SHP77 treated with DMSO at 0.1 percent for 48 hours (cell line): ENCODE data around the gene ZNF750.

ENCODE experiments used
- DNase-seq: peaks from one replicate; lab custom pipeline; 2025; lab: John Stamatoyannopoulos, UW

ZNF750 gene

DNA sequence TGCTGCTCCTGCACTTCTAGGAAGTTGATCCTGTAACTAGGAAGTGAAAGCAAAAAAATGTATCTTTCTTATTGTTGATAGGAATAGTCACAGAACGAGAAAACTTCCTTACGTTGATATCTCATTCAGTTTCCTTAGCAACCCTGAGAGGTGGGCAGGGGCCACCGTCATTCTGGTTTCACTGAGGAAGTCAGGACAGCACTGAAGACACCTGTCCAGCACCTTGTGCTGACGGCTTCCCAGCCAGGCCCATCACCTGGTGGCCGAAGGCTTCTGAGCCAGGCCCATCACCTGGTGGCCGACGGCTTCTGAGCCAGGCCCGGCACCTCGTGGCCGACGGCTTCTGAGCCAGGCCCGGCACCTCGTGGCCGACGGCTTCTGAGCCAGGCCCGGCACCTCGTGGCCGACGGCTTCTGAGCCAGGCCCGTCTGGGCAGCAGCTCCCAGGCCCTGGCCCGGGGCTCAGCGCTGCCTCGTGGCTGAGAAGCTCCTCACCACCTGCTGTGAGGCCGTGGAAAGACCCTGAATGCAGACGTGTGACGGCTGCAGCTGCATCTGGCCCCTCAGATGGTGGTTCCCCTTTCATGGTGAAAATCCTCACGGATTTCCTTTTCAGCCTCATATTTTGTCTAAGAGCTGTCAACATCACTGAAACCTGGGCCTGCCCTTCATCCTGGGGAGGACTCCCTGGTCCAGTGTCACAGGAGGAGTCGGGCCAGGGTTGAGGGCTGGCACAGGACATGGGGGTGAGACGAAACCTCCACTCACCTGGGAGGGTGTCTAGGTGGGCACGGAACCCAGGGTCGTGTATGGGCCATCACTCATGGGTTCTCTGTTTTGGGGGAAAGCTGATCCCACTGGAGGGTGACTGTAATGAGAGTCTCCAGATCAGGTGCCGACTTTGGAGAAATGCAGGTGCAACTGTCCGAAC is 33.0 kb upstream of the ZNF750 start:
- no peak for DNase-seq

DNA sequence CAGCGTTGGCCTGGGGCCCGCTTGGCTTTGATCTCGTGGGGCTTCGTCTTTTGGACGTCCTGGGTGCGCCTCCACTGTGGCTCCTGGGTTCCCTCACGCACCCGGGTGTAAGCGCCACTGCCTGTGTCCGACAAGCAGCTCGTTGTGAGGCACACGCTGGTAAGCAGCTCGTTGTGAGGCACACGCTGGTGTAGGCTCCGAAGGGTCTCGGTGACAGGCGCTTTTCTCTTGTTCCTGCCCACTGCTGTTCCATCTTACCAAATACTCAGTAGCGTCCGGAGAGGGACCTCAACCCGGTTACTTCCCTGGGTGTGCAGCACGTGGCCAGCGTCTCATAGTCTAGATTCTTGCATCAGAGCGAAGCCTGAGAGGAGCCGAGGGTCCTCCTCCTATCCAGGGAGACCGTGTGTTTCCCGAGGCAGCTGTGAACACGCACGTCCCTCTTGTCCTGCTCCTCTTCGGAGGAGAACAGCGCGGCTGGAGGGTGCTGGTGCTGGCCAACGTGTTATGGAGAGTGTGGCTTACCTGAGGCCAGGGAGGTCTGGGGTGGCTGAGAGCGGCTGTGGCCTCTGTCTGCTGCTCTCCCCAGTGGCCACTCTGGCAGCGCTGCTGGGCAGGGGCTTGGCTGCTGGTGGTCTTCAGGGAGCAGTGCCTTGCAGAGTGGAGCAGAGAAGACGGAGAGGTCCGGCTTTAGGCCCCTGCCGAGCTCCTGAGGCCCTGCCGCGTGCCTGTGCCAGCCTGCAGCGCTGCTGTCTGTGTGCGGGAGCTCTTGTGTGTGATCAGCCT is 32.1 kb upstream of the ZNF750 start:
- no peak for DNase-seq

DNA sequence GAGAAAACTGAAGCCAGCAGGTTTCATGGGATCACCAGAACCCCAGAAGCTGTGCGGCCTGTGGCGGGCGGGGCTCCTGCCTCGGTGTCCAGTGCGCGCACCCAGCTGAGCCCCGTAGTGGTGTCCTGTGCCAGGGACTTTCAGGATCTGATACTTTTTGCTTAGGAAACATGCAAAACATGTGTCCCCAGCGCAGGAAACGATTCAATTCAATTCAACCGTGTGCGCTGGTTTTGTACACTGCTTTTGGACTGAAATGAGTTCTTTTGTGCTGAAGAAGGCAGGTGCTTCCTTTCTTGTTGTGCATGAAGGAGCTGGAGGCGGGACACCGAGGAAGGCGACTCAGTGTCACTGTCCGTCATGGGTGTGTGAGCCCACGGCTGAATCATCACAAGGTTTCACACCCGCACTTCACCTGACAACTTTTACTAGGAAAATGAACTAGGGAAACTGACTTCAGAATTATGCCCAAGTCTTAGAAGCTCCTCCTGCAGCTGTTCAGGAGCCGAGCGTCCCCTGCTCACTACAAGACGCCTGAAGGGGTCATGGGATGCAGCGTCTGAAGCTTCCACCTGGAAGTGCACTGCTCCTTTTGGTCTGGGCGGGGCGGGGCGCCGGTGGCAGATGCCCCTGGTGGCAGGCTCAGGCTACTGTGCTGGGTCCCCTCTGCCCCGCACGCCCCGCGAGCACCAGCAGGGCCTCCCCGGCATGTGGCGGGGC is 31.4 kb upstream of the ZNF750 start:
- DNase-seq = no peak

DNA sequence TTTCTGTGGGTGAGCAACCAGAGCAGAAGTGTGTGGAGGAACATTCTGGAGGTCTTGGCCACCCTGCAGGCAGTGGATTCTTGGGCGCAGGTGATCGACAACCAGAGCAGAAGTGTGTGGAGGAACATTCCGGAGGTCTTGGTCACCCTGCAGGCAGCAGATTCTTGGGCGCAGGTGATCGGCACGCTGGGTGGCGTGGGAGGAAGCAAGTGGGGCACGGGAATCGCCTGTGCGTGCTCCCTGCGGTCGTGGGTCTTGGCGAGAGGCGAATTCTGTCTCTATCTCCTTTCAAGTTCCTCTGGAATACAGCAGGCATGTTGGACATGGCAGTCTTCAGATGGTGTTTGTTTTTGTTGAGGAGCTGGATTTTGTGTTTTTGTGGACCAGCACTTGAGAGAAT is 30.7 kb upstream of the ZNF750 start:
- DNase-seq = no peak

DNA sequence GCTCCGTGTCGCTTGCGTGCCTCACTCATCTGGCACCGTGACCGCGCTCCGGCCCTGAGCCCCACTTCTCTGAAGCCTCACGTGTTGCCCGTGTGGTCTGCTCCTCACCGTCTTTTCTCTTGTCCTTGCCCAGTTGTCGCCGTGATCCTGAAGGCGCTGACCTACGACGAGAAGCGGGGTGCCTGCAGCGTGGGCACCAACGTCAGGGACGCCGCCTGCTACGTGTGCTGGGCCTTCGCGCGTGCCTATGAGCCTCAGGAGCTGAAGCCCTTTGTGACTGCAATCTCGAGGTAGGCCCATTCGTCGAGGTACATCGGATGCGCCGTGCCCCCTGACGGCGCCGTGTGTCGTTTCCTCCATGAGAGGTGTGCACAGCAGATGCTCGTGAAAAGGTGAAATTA is 30.3 kb upstream of the ZNF750 start:
- no peak for DNase-seq

DNA sequence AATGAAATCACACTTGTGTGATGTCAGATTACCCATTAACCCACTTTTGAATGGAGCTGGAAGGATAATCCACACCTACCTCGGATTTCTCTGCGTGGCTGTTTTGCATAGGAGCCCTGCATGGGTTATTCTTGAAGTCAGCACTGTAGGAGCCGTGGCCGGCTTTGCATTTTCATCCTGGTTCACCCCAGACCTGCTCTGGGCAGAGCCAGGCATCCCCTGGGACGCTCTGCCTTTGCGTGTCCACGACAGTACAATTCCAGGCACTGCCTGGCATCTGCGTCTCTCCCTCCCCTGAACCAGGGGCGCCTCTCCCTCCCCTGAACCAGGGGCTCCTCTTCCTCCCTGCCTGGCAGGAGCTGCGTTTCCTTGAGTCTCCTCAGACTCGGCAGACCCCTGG is 29.7 kb upstream of the ZNF750 start:
- DNase-seq = no peak

DNA sequence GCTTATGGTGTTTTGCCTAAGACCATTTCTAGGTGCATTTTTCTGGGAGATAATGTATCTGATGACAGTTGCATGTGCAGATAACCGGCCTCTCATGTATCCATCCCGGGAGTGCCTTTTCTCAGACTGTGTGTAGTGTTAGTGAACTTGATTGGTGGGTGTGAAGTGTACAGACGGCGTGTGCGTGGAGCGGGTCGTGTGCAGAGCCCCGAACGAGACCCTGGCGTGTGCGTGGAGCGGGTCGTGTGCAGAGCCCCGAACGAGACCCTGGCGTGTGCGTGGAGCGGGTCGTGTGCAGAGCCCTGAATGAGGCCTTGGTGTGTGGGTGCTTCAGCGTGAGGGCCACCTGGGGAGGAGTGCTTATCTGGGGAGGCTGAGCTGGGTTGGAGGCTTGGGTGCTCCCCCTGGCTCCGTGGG is 28.9 kb upstream of the ZNF750 start:
- no peak for DNase-seq

DNA sequence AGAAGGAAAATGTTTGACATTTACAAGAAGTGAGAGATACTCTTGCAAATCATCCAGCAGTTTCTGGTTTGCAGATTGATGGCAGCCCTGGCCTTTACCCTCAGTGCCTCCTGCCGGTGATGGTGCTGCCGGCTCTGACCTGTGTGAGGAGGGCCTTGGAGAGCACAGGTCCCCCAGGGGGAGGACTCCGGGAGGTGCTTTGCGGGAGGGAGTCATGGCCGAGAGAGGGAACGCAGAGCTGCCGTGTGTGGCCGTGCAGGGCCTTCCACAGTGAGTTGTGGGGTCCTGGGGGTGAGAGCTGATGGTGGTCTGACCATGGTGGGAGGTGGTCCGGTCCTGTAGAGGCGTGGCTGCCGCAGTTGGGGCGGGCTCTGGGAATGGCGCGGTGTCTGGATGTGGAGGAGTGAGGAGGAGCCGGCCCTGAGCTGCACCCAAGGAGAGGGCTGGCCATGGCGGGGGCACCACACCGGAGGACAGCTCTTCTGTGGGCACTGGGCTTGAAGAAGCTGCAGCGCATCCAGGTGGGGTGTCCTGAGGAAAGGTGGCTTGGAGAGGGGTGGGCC is 28.0 kb upstream of the ZNF750 start:
- DNase-seq = no peak

DNA sequence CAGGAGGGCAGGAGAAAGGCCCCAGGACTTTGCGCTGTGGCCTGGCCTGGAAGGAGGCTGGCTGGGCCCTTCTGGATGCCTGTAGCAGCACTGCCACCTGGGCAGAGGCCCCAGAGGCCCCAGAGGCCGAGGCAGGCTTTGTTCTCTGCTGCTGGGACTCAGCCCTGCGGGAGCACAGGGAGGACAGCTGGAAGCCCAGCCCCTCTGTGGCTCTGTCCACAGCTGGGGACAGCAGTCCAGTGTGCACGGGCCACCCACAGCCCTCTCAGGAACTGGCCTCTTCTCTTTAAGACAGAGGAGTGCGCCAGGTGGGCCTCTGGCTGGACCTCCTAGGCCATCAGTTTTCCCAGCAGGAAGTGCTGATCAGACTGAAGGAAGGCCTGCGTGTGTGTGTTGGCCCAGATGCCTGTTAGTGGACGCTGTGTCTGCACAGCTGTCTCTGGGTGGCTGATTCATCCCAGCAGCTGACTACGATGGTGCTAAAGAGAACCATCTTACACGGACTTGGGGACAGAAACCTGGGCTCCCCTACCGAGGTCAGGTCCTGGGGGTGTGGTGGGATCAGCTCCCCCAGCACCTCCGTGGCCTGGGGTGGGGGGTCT is 26.9 kb upstream of the ZNF750 start:
- peak; percentile 78 for DNase-seq

DNA sequence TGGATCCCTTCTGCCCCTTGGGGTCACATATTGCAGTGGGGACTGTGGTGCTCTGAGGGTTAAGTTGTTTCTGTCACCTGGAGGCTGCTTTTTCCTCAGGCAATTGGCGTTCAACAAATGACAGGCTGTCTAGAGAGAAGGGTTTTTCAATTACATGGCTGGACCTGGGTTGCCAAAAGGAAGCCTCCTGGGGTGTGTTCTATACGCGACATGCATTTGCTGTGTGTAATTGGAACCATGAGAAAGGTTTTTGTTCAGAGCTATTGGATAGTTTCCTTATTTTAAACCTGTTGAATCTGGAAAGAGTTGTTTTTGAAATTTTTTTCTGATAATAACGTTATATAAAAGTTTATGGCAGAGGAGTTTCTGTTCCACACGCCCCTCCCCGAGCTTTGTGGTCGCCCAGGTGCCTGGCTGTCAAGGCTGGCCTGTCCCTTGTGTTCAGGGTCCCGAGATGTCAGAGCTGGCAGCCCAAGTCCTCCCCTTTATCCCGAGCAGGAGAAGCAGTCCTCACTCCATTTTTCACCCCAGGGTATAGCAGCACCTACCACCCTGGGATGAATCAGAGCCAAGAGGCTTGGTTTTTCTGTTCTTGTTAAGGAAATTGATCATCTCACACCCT is 26.1 kb upstream of the ZNF750 start:
- DNase-seq = no peak

DNA sequence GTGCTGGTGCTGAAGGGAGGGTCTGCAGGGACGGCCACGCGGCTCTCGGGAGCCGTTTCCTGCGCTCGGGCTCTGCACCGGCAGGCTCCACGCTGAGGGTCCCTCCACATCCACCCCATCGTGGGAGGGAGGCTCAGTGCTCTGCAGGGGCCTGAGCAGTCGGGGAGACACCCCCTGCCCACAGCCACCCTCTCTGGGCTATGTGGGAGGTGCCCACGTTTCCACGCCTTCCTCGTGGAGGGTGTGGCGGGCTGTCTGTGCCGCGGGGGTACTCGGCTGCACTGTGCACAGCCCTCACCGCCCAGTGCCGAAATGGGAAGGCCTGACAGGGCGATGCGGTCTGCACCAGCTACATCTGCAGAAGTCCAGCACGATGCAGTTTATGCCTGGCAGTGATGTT is 25.5 kb upstream of the ZNF750 start:
- no peak for DNase-seq

DNA sequence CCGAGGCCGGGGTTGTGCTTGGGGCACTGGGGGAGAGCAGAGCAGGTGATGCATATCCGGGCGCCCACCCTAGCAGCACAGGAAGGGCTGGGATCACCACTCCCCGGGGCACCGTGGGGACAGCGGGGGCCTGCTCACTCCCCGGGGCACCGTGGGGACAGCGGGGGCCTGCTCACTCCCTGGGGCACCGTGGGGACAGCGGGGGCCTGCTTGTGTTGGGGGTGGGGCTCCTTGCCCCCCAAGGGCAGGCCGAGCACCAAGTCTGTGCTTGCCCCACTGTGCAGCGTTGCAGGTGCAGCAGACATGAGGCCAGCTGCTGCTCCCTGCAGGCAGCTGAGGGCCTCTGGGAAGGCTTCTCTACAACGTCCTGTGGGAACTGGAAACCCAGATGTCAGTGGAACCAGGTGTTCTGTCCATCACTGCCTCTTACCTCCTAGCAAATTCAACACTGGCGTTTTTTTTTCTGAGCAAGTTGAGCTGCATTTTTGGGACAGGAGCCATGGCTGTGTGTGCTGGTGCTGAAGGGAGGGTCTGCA is 25.0 kb upstream of the ZNF750 start:
- DNase-seq = peak; percentile 75

DNA sequence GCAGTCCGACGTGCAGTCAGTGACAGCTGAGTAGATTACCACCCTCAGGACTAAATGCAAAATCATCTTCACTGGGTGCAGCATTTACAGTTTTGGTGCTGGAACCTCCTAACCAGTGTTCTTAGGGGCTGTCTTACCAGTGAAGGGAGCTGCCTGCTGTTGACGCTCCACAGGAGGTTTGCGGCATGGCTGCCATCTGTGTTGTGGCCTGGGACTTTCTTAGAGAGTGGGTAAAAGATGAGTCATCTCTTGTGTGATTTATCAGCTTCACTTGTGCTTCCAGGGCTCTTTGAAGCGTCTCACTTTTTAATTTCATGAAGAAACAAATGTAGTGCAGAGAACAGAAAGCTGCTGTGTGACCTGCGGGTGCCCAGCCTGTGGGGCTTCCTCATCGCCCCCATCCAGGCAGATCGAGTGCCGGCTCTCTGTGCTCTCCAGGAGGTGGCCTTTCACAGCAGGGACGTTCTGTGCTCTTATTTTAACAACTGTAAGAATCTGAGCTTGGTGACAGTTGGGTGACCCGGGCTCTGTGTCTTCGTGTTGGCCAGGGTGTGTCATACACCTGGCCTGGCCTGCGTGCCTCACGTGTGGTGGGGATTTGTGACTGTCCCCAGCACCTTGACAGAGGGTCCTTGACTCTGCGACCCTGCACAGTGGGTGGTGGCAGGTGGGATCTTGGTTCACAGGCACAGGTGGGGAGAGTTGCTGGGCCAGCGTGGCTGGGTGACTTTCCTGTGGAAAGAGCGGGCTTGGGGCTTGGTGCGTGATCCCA is 24.3 kb upstream of the ZNF750 start:
- DNase-seq = no peak

DNA sequence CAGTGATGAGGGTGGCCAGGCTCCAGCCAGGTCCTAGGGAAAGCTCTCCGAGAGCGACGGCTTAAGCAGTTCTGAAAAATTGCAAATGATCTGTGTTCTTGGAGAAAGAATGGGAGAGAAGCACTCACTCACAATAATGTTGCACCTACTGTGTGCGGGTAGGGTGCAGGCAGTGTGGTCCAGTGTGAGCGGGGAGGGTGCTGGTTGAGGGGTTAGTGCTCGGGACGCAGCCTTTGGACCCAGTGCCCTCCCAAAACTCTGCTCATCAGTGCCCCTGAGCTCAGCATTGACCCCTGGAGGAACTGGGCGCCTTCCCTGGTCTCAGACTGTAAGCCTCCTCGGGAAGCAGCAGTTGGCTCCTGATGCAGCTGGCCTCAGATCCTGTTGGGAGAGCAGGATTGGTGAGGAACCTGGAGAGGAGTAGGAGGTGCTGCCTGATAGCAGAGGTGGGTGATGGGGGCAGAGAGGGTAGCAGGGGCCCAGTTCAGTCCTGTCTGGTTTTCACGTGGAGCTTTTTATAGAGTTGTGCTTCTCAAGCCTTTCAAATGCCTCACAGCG is 23.6 kb upstream of the ZNF750 start:
- no peak for DNase-seq

DNA sequence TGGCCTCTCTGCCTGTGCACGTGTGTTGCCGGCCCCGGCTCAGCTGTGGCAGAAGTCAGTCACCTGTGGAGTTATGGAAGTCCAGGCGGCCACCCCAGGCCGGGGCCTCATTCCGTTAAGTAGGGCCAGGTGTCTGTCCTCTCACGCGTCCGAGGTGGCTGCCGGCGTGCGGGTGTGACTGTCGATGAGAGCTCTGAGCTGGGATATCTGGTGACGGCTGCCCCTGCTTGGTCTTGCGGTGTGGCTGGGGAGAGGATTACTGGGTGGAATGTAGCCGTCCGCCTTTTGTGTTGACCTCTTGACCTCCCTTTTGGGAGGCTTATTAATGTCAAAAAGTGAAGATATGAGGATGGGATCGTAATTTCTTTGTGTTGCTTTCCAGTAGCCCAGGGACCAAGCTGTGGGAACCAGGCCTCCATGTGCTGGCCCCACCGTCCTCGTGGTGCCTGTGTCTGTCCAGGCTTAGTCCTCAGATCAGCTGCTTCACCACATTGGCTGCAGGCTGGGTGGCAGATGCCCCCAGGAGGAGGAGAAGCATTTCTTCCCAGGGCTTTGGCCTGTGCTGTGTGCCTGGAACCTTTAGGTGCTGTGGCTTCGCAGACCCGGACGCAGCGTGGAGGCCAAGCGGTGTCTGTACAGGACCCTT is 23.0 kb upstream of the ZNF750 start:
- no peak for DNase-seq

DNA sequence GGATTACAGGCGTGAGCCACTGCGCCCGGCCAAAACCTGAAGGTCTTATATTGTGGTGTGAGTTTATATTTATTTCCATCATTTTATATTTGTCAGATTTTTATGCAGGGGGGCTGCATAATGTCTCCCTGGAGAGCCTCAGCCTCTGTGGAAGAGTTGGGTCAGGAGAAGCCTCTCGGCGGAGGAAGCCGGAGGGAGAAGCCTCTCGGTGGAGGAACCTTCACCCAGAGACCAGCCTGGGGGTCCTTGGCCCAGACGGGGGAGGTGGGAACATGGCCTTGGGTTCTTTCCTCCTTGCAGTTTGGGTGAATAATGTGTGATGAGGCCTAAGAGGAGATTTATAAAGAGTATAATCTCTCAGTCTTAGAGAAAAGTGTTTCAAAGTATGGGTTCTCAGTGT is 22.4 kb upstream of the ZNF750 start:
- no peak for DNase-seq

DNA sequence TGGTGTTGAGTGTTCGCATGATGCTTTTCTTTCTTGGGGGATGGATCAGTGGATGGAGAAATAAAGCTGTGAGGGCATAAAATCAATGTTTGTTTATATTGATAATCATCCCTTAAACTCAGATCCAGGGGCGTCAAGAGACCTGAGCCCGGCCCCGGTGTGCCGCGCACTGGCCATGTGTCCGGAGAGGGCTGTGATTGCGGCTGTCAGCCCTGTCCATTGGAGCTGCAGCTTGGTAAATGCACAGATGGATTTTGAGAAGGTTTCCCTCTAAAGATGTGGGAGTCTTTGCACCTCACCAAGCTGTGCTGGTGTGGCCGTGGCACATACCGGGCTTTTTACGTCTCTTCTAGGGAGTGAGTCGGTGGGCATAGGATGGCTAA is 21.6 kb upstream of the ZNF750 start:
- no peak for DNase-seq

DNA sequence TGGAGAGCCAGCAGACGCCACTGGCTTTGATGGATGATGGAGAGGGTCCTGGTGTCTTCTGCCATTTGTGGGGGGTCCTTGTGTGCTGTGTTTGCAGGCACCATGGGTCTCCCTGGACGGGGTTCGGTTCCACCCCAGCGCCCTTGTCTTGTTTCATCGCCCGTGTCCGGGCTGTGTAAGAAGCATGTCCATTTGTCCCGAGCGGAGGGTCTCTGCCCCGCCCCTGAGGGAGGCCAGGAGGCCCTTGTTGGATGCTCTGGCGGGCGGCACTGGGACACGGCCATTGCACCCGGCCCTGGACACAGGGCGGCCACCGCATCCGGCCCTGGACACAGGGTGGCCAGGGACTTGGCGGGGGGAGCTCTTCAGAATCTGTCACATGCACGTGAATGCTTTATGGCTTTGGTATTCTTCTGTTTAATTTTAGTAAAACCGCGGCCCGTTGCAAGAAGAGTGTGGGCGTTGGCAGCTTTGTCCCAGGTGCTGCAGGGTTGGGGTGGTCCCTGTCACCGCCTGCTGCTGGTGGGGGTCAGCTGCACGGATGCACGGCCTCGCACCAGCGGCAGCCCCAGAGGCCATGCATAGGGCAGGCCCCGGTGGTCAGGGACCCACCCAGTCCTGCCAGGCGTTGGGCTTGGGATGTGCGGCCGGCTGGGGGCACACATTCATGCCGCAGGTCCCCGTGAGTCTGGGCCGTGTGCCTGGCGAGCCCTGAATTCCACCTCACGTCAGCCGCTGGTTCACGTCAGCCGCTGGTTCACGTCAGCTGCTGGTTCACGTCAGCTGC is 21.0 kb upstream of the ZNF750 start:
- DNase-seq = no peak
